Hematopoietic multipotent progenitor cell treated with erythropoietin and hydrocortisone succinate and interleukin-3 and kit ligand, for 8 days (in vitro differentiated cells): ENCODE results near the gene AJAP1.

Source experiments
- DNase-seq: peaks from one replicate; pipeline ENCODE4 v3.0.0-alpha.2; 2015

AJAP1 gene

DNA sequence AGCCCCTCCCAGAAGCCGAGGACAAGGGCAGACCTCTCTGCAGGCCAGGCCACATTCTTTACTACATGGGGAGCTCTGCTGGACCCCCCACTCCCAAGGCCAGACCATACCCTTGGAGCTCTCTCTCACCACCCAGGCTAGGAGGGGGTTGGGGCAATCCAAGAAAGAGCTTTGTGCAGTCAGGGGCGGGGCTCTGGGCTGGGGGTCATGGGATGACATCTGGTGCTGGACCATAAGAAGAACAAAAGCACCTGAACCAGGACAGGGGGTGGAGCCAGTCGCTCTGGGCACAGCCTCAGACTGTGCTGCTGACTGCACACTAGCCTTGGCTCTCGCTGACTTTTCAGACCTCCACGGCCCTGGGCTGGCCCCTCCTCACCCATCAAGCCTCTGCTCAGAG lies 23.1 kb upstream of the AJAP1 start:
- DNase-seq, result no peak

DNA sequence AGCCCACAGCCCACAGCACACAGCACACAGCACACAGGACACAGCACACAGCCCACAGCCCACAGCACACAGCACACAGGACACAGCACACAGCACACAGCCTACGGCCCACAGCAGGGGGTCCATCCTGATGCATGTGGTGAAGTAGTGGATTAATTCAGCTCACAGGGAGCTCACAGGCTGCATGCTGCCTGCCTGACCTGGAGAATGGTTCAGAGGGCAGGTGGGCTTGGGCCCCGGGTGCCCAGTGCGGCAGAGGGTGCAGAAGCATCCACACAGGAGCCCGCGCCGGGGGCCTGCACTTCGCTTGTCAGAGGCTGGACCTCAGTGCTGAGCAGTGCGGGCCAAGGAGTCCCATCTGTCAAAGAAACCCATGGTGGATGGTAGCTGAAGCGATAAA lies 21.1 kb upstream of the AJAP1 start:
- no peak for DNase-seq

DNA sequence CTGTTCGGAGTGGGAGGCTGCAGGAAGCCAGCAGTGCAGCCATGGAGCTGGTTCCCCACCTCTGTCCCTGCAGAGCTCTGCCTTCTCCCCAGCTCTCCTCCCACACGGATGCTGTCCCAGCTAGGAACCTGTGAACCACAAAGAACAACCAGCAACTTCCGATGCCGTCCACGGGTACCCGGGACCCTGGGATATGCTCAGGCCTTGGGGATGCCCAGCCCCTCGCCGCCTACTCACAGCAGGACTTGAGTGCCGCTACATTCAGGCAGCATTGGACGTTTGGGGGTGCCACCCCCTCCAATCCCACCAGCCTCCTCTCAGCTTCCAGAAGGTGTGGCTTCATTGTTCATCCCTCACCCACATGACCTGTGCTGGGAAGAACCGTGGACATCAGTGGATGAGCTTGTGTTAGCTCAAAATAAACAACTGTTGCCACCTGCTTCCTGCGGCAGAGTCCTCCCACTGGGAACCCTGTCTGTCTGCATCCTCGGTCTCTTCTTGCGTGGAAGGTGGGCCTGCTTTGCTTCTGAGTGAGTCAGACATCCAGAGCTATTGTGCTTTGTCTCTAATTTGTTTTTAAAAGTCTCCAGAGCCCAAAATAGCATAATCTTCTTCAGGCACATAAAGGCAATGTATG lies 20.1 kb upstream of the AJAP1 start:
- no peak for DNase-seq

DNA sequence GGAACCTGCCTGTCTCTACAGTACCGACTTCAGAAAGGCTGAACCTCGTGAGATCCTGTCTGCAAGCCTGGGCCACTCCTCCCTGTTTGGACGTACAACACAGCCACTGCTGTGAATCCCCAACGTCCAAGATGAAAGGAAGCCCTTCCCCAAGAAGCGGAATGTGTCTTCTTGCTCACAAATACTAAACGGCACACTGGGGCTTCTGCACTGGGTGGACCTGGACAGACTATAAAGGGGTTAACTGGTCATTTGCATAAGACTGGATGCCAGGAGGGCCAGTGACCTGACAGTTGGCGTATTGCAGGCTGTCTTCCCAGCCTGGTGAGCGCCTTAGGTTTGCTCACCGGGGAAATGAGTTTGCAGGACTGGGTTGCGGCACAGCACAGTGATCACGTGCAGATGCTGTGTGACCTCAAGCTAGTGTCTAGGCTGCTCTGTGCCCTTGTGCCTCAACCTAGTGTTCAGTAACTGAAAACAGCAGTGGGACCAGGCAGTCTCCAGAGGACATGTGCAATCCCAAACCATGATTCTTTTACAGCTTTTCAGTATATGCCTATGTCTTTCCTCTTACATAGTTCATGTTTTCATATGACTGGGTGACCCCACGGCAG lies 19.5 kb upstream of the AJAP1 start:
- DNase-seq, result no peak

DNA sequence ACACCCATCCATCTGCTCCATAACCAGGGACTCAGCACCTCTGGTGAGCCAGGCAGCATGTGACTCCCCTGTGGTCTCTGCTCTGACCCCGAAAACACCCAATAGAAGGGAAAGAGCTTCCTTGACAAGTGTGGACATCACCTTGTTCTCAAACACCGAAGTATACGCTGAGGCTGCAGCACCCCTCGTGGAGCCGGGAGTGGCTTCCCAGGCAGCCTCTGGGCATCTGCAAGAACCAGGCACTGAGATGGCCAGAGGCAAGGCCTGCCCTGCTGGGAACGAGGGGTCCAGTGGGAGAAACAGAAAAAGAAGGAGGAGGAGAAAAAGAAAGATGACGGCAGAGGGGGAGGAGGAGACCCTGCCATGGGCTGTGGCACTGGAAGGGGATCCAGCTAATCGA lies 18.2 kb upstream of the AJAP1 start:
- no peak for DNase-seq

DNA sequence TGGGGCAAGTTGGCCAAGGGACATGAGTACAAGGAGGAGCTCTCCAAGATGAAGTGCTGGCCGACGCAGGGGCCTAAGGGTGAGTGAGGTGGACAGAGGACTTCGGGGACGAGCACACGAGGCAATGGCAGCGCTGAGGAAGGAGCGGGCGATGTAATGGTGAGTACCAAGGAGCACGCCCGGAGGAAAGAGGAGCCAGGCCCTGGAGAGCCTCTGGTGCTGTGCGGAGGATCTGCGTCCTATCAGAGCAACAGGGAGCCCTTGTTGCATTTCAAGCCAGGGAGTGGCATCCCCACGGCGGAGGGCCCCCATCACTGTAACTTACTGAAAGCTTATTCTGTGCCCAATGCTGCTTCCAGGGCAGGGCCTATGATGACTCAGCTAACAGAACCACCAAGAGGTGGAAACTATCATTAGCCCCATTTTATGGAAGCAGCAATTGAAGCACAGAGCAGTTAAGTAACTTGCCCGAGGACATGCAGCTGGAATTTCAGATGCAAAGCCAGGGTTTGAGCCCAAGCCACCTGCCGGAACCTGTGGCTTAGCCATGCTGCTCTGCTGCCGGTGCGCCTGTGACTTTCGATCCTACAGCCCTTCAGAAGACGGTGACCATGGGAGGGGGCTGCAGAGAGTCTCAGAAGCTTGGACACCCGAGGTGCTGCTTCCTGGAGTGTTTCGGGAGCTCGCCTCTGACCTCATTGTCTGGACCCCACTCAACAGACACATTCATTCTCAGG lies 17.6 kb upstream of the AJAP1 start:
- DNase-seq, result no peak

DNA sequence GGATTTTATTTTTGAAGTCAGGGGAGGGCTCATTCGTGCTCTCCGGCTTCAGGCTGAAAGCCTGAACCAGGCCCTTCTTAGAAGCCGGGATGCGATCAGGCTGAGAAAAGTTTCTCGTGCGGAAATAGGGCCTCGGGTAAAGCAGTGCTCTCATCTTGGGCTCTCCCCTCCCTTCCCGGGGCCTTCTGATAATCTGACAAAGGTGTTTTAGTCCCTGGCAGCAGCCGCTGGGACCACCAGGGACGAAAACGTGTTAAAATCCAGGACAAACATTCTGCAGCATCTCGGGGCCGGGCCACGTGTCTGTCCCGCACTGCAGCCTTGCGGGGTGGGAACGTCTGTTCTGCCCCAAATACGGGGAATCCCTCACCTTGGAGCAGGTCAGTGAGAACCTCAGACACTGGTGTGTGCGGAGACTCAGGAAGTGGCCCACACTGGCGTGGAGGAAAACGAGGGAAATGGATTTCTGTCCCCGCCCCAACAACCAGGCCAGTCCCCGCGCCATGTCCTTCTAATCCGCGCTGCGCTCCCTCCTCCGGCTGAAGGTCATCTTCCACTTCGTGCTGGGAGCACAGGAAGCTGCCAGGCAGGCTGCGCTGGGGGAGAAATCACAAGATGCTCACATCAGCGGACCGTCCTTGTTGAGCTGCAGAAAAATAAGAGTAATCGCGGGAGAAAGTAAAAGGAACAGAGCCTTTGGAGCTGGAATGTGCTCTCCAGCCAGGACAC lies 16.6 kb upstream of the AJAP1 start:
- no peak for DNase-seq

DNA sequence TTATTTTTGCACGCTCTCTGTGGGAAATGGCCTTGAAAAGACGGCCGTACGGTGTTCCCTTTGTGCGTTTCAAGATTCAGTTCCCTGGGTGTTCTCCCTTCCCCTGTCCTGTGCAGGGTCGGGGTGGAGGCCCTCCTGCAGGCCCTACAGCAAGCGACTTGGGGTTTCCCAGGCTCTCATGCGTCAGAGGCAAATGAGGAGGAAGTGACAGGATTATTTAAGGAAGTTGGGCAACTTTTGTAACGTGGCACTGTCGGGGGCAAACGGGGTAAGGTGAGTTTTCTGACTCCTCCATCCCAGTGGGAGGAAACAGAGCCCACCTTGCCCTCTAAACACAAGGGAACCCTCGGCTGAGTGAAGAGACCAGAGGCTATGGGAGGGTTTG lies 16.1 kb upstream of the AJAP1 start:
- no peak for DNase-seq

DNA sequence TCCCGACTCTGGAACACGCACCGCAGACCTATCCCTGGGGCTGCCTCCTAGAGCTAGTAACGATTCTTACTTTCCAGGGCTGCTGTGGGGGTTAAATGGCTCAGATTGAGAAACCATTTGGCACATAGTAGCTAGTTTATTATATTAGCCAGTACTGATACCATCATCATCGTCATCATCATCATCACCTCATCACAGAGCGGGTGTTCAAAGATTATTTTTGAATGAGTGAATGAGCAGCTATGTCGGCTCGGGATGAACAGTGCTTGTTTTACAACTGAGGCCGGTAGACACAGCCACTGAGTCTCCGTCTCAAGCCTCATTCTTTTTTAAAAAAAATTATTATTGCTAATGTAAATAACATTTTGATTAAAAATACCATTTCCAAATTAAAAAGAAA lies 13.5 kb upstream of the AJAP1 start:
- DNase-seq, result no peak

DNA sequence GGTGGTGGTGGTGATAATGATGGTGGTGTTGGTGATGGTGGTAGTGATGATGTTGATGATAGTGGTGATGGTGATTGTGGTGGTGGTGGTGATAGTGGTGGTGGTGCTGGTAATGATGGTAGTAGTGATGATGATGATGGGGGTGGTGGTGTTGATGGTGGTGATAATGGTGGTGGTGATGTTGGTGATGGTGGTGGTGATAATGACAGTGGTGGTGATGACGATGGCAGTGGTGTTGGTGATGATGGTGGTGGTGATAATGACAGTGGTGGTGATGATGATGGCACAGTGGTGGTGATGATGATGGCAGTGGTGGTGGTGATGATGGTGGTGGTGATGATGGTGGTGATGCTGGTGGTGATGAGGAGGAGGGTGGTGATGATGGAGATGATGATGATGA lies 7.0 kb upstream of the AJAP1 start:
- DNase-seq, result no peak

DNA sequence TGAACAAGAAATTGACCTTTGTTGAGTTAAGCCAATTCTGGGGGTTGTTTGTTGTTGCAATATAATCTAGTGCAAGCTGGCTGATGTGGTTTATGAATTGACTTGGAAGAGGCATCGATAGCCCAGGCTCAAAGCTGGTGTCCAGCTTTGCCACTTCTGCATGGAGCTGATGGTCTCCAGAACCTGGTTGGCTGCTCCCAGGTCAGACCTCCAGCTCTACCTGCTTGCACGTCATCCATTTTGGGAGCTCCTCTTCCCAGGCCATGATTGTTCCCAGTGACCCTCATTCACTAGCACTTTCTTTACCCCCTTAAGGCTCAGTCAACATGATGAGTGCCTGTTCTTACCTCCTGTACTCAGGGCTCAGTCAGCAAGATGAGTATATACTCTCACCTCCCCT lies 5.8 kb upstream of the AJAP1 start:
- no peak for DNase-seq

DNA sequence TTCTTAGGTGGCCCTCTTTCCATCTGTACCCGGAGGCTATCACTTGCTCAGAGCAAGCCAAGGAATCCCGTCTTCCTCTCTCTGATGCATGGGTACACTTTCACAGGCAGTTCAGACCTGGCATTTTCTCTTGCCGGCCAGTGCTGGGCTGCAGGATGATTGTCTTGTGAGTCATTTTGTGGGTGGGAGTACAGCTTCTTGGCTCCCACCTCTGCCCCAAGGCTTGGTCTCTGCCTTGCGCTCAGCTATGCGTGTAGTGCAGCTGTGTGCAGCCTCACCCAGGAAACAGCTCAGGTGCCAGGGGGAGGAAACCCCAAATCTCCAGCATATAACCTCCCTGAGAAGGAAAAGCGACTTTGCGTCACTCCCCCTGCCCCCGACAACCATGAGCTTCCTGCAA lies 3.9 kb upstream of the AJAP1 start:
- no peak for DNase-seq

DNA sequence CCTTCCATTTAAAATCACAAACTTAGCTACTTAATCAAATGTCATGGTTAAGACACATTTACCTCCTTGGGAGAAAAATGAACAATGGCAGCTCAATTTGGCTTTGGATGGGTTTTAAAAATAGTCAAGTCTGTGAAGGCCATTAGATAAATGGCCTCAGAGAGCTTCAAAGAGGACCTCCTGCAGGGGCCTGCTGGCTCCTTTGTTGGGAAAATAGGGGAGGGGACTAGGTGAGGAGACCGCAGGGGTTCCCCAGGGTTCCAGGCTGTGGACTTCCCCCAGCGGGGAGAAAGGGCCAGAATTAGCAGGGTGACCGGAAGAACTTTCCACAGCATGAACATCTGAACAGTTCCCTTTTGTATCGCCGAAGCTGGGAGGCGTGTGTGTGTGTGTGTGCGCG lies 3.4 kb upstream of the AJAP1 start:
- DNase-seq, result no peak

DNA sequence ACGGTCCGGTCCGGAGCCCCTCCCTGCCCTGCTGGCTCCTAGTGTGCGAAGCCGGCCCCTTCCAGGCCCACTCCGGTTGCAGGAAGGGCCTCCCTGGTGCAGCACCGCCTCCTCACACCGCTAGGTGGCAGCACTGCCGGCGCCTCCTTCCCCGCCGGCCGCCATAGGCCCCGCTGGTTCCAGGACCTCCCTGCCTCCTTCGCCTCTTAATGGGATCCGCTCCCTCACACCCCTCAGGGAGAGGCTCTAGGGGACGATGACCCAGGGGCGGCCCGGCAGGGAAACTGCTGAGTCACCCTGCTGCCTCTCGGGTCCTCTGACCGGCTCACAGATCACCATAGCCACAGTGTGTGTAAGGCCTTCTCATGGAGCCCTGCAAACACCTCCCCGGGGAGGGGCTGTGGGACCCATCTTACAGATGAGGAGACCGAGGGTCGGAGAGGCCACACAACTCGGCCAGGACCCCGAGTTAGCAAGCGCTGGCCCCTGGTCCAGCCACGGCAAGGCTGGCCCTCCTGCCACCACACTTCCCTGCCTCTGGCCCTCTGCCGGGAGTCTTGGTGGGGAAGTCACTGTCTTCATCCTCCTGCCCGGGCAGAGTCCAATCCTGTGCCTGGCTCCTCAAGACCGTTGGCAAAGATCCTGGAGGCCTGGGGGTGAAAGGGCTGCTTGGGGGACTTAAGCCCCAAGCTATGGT lies 1.6 kb upstream of the AJAP1 start:
- DNase-seq, result peak; percentile 48

DNA sequence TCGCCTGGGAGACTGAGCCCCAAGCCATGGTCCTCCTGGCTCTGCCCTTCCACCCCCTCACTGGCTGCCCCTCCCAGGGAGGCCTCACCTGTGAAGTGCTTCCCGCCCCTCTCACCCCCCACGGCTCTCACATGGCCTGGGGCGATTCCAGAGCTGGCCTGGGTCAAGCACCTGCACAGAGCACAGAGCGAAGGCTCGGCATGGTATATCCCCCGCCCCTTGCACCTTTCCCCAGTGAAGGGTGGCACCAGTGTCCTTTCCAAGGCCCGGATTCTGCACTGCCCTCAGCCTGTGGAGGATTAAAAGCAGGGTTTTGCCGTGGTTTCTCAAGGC lies 1.1 kb upstream of the AJAP1 start:
- DNase-seq, result no peak

DNA sequence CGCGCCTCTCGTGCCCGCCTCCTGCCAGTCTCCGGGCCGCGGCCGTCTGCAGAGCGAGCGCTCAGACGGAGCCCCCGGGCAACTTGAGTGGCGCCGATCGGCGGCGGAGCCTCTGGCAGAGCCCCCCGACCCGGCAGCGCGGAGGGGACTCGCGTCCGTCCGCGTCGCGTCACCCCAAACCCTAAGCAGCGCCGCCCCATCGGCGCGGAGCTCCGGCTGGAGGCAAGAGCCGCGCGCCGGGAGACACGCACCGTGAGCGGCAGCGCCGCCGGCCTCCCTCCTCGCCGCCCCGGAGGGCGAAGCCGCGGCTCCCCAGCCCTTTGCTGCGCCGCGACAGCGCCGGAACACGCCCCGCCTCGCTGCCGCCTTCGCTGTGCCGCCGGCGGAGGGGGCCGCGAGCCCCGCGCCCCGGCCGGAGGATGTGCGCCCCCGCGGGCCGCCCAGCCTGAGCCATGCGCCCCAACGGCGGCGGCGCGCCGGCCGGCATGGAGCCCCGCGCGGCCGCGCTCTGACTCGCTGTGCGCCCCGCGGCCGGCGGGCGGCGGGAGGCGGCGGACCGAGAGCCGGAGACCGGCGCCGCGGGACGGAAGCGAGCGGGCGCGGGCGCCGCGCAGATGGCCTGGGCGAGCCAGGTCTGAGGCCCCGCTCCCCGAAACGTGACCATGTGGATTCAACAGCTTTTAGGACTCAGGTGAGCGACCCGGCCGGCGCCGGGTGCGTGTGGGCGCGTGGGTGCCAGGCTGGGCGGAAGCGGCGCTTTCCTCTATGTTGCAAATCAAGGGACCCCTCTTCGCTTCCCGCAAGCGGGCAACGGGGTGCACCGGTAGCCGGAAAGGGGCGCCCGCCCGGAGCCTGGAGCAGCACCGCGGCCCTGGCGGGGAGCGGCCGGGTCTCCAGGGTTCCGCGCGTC lies 610 bp downstream of the AJAP1 start:
- no peak for DNase-seq

DNA sequence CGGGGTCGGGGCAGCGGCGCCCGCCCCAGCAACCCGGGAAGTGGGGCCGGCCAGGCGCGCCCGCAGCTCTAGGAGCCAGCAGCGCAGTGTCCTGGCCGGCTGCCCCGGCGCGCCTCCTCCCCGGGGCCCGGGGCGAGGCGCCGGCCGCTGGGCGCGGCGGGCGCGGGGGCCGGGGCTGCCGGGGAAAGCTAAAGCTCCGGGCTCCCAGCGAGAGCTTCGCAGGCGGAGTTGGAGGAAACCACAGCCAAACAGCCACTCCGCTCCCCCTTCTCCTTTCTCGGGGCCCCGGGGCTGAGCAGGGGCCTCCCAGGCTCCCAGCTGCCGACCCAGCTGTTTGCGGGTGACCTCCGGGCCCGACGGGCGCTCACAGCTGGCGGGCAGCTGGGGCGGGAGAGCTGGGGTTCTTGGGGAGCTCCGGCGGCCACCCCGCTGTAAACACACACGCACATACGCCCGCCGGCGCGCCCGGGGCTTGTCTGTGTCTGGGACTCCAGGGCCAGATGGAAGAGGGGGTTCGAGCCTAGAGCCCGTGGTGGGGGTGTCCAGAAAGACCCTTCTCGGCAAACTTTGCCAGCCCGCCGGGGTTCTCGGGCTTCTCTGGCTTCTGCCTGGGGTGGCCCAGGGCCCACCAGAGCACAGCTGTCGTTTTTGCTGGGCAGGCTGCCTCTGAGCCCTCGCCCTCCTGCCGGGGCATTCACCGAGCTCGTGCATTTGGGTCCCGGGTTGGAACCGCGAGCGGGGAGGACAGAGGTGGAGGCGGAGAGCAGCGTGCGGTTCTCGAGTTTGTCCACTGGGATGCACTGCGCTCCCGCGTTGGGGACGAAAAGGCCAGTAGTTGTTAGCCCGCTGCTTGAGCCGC lies 1.5 kb downstream of the AJAP1 start:
- peak; percentile 48 for DNase-seq

DNA sequence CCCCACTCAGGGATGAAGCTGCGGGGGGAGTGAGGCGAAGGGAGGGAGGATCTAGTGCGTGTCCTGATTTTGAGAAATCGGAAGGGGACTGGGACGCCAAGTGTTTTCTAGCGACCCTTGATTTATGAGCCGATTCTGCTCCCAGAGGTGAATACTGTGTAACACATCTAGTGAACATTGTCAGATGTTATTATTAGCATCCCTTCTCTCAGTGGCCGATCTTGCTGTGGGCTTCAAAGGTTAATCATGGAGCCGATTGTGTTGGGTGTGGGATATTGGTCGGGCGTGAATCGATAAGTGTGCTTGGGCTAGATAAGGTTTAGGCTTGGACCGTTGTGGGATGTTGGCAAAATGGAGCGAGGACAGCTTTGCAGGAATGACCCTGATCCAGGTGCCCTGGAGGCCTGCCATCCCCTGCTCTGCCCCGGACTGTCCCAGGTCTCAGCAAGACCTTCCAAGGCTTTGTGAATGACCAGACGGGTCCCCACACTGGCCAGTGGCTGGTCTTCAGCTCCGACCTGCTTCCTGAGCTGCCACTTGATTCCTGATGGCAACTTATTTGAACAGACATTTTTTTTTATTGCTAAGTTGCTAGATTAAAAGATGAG lies 2.2 kb downstream of the AJAP1 start:
- DNase-seq, result no peak

DNA sequence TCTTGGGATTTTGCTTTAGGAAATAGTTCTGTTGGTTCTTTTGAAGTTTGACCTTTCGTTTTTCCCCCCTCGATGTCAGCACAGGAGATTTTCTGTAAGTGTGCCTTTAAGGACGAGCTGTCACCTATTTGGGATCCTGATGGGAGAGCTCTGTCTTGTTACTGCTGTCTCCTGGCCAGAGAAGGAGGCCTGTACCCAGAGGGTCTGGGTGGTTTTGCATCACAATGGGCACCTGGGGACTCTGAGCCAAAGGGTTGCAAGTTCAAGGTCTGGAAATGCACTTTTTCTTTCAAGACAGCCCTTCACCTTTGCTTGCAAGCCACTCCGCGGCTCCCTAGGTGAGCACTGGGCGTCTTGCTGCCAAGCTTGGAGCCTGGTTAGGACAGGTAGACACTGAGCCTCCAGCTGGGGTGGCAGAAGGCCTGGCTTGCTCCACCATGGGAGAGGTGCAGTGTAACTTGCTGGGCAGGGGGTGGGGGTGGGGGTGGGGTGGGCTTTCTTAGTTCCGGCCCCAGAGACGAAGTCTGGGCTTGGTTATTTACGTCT lies 2.9 kb downstream of the AJAP1 start:
- DNase-seq, result no peak

DNA sequence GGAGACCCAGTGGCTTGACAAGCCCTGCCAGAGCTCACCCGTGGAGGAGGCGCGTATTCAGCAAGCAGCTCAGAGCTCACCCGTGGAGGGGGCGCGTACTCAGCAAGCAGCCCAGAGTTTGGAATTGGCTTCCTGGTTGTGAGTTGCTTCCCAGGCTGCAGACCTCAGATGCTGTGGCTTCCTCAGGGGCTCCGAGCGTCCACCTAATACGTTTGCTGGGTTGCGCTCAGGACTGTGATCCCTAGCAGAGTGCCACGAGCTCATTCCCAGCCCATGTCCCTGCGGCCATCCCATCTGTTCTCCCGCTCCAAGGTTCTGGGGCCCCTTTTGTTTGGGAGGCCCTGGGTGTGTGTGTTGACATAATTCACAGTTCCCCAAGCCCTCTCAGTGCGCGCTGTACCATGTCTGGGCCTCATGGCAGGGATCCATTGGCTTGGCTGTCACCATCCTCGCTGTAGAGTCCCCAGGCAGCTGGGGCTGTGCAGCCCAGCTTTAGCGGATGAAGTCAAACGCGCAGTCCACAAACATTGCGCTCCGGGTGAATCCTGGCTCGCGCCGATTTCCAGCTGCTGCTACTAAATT lies 3.6 kb downstream of the AJAP1 start:
- DNase-seq, result no peak
